ENCODE results near the gene SEMA4G. TPM values are rescaled to one million over a fixed set of nuclear protein-coding genes. Genes with fewer than 3 reads are reported as not detected.

SEMA4G gene
- total RNA-seq, 2 experiments from 2014 or later = 1.1 to 1.6 TPM

DNA sequence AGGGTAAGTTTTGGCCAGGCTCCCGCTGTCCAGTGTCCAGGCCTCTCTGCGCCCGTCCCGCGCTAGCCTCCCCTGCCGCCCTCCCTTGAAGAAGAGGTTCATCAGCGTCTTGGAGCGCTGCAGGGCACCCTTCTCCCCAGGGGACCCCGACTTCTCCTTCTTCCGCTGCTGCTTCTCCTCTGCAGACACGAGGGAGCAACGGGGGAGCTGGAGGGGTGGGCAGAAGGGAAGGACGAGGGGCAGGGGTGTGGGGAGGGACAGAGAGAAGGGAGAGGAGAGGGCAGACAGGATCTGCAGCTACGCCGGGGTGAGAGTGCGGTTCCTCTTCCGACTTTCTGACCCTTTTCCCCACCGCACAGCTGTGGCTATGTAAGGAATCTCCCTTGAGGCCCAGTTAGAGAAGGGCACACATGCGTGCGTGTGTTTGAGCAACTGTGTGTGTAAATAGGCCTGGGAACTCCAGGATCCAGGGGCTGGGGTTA lies 48.9 kb downstream of the SEMA4G start:
- H3K4me3 ChIP-seq (ENCODE audit: low read length) = no peak overlapping the region
- intact Hi-C loops (cut with DNase I, micrococcal nuclease) = loop anchor here in 1 of 2 experiments (10.0 kb wide), 1 partner anchor 47 kb away; the partner anchor contains the start of gene KAZALD1
- CTCF ChIA-PET = interaction anchor here (0.9 to 2.5 kb wide), 9 partner anchors 9 to 62 kb away, joined by 3 to 14 read pairs (median 5); no protein-coding TSS in a partner anchor
- ATAC-seq (ENCODE audit: poor library complexity) (no peak), DNase-seq (peak in 2 of 14 experiments; percentile 60 to 65)
- H3K27ac Mint-ChIP-seq = no peak overlapping the region
- H3K27ac ChIP-seq (ENCODE audit: low read depth in 1 of 2, low read length in 2 of 2) = no peak overlapping the region
- peaks cover 14% of the 10 kb centered on the region for H3K4me1 Mint-ChIP-seq (ENCODE audit: low read depth)
- H3K36me3 Mint-ChIP-seq (ENCODE audit: low read depth) = no peaks in the 10 kb centered on the region
- no peaks in the 10 kb centered on the region for H3K9me3 Mint-ChIP-seq
- no peaks in the 10 kb centered on the region for H3K9me3 ChIP-seq (ENCODE audit: control insufficient read depth in 1 of 2, insufficient read depth in 1 of 2, low read length in 2 of 2)
- H3K27me3 Mint-ChIP-seq = peaks cover 73% of the 10 kb centered on the region
- POLR2A ChIA-PET = interaction anchor here (0.7 kb wide), 1 partner anchor 14 kb away, joined by 3 read pairs; no protein-coding TSS in a partner anchor
- no peak overlapping the region for H3K4me3 Mint-ChIP-seq
- no peaks in the 10 kb centered on the region for H3K36me3 ChIP-seq (ENCODE audit: insufficient read depth, low read length)
- H3K4me1 ChIP-seq (ENCODE audit: insufficient read depth, low read length) = peaks cover 25% of the 10 kb centered on the region
- TF ChIP-seq, protein P1, sequence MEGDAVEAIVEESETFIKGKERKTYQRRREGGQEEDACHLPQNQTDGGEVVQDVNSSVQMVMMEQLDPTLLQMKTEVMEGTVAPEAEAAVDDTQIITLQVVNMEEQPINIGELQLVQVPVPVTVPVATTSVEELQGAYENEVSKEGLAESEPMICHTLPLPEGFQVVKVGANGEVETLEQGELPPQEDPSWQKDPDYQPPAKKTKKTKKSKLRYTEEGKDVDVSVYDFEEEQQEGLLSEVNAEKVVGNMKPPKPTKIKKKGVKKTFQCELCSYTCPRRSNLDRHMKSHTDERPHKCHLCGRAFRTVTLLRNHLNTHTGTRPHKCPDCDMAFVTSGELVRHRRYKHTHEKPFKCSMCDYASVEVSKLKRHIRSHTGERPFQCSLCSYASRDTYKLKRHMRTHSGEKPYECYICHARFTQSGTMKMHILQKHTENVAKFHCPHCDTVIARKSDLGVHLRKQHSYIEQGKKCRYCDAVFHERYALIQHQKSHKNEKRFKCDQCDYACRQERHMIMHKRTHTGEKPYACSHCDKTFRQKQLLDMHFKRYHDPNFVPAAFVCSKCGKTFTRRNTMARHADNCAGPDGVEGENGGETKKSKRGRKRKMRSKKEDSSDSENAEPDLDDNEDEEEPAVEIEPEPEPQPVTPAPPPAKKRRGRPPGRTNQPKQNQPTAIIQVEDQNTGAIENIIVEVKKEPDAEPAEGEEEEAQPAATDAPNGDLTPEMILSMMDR (IDR thresholded peaks at IDR 0.05) = no peak
- peaks cover 36 to 39% of the 10 kb centered on the region in 2 experiments for H3K27me3 ChIP-seq (ENCODE audit: control insufficient read depth in 1 of 2, insufficient read depth in 2 of 2, low read length in 2 of 2)

GRCh38 chr10:101018600-101019439 lies 49.5 kb downstream of the SEMA4G start:
- Histone ChIP-seq H3K4me1 (ENCODE audit: insufficient read depth, low read length) (peaks cover 20% of the 10 kb centered on the region), H3K27ac (ENCODE audit: low read depth in 1 of 2, low read length in 2 of 2) (no peak overlapping the region), H3K4me3 (ENCODE audit: low read length) (no peak overlapping the region), H3K36me3 (ENCODE audit: insufficient read depth, low read length) (no peaks in the 10 kb centered on the region), H3K27me3 (ENCODE audit: control insufficient read depth in 1 of 2, insufficient read depth in 2 of 2, low read length in 2 of 2) (peaks cover 36 to 39% of the 10 kb centered on the region in 2 experiments), H3K9me3 (ENCODE audit: control insufficient read depth in 1 of 2, insufficient read depth in 1 of 2, low read length in 2 of 2) (no peaks in the 10 kb centered on the region)
- no peak overlapping the region for H3K27ac Mint-ChIP-seq
- no peaks in the 10 kb centered on the region for H3K9me3 Mint-ChIP-seq
- peaks cover 11% of the 10 kb centered on the region for H3K4me1 Mint-ChIP-seq (ENCODE audit: low read depth)
- no peak overlapping the region for H3K4me3 Mint-ChIP-seq
- intact Hi-C loops (cut with DNase I, micrococcal nuclease) = loop anchor here in 1 of 2 experiments (10.0 kb wide), 1 partner anchor 46 kb away; the partner anchor contains the start of gene KAZALD1
- peak; percentile 47 to 82 (median 67) for DNase-seq
- CTCF ChIA-PET = interaction anchor here (0.6 to 2.5 kb wide), 16 partner anchors 8 to 63 kb away, joined by 3 to 14 read pairs (median 4); partner anchors contain the start of genes PDZD7 and SFXN3
- TF ChIP-seq, protein P1 (IDR thresholded peaks at IDR 0.05) = peak; percentile 60
- no peaks in the 10 kb centered on the region for H3K36me3 Mint-ChIP-seq (ENCODE audit: low read depth)
- H3K27me3 Mint-ChIP-seq = peaks cover 70% of the 10 kb centered on the region
- POLR2A ChIA-PET = interaction anchor here (1.2 kb wide), 1 partner anchor 21 kb away, joined by 4 read pairs; no protein-coding TSS in a partner anchor
- peak; percentile 79 for ATAC-seq (ENCODE audit: poor library complexity)

Small RNAs within 50 kb of the gene (microRNA-seq; reads per million reads assigned to microRNA genes)
- not detected for gene MIR608 (ENCODE audit: borderline microRNAs expressed, borderline replicate concordance)

Other genes starting within 250 kb of the SEMA4G start
- not detected for gene PAX2, start 223.9 kb upstream of the SEMA4G start, total RNA-seq
- 10 to 100 TPM; 11.1 TPM for gene SLF2, start 56.5 kb upstream of the SEMA4G start, total RNA-seq
- gene MRPL43, start 18.0 kb downstream of the SEMA4G start, total RNA-seq = 10 to 100 TPM; 28.5 to 31.0 TPM
- 1 to 10 TPM; 2.7 to 2.8 TPM for gene TWNK, start 18.0 kb downstream of the SEMA4G start, total RNA-seq
- gene LZTS2, start 30.3 kb downstream of the SEMA4G start, total RNA-seq = 1 to 10 TPM; 9.0 to 9.6 TPM
- gene PDZD7, start 61.6 kb downstream of the SEMA4G start, total RNA-seq = 1 to 10 TPM; 1.7 to 3.1 TPM
- 10 to 100 TPM; 43.2 to 48.3 TPM for gene SFXN3, start 61.7 kb downstream of the SEMA4G start, total RNA-seq
- gene KAZALD1, start 92.5 kb downstream of the SEMA4G start, total RNA-seq = not detected
- not detected for gene TLX1, start 161.8 kb downstream of the SEMA4G start, total RNA-seq

Measured in CD4-positive, alpha-beta T cell (primary cell).